HL-60 (cell line): ENCODE results near the gene GNG2.

Experiments
- CTCF ChIP-seq: IDR thresholded peaks from one replicate; pipeline ENCODE4 v1.5.1; 2011; ENCODE audit warnings: low read length, control low read depth, inconsistent platforms; ENCODE audit not compliant: insufficient read depth
- POLR2AphosphoS5 ChIP-seq: IDR thresholded peaks from 2 replicates; pipeline ENCODE4 v1.6.1; 2012; ENCODE audit warnings: low read depth
- REST ChIP-seq: IDR thresholded peaks from 2 replicates; pipeline ENCODE4 v1.6.1; 2012; ENCODE audit warnings: low read depth; ENCODE audit not compliant: insufficient replicate concordance

GRCh38 chr14:51871846-51872245, 11.4 kb downstream of the GNG2 start:
- TF ChIP-seq CTCF (no peak), POLR2AphosphoS5 (no peak), REST (no peak)
